Activated CD8-positive, alpha-beta T cell treated with anti-CD3 and anti-CD28 coated beads for 36 hours (primary cell): ENCODE results near the gene TES. TPM values are rescaled to one million over a fixed set of nuclear protein-coding genes. Genes with fewer than 3 reads are reported as not detected.
A peak's percentile ranks its signal among the peaks of the same experiment; 100 is the strongest.

ENCODE experiments used
- ATAC-seq: fragments of 200-7000 bp; cut with Tn5 transposase; one replicate; pipeline ENCODE4 v1.10.0; 2021; ENCODE audit warnings: mild to moderate bottlenecking, moderate library complexity
- CTCF ChIA-PET: fragments of 350-600 bp; sonication (Branson Sonifier 250); formaldehyde crosslinking; loops from one replicate; lab custom pipeline; 2021; ENCODE audit warnings: antibody characterized with exemption; lab: Charles Lee
- POLR2A ChIA-PET: fragments of 350-600 bp; sonication (Branson Sonifier 250); formaldehyde crosslinking; loops from one replicate; lab custom pipeline; 2021; ENCODE audit warnings: antibody characterized with exemption; lab: Charles Lee
- DNase-seq: peaks from one replicate; pipeline ENCODE4 v3.0.0-alpha.2; 2020
- H3K27ac Mint-ChIP-seq: one replicate; pipeline ENCODE4 v1.8.0; 2021; ENCODE audit warnings: mild to moderate bottlenecking, mixed read lengths
- H3K27me3 Mint-ChIP-seq: one replicate; pipeline ENCODE4 v1.8.0; 2021; ENCODE audit warnings: mixed read lengths
- H3K36me3 Mint-ChIP-seq: one replicate; pipeline ENCODE4 v1.8.0; 2021; ENCODE audit warnings: low read depth, mixed read lengths
- H3K4me1 Mint-ChIP-seq: one replicate; pipeline ENCODE4 v1.8.0; 2021; ENCODE audit warnings: low read depth, mixed read lengths
- H3K4me3 Mint-ChIP-seq: one replicate; pipeline ENCODE4 v1.8.0; 2021; ENCODE audit warnings: mild to moderate bottlenecking, moderate library complexity, mixed read lengths
- H3K9me3 Mint-ChIP-seq: one replicate; pipeline ENCODE4 v1.8.0; 2021; ENCODE audit warnings: mixed read lengths
- CTCF ChIP-seq: fragments of 200-600 bp; IDR thresholded peaks from one replicate; pipeline ENCODE4 v1.8.0; 2022; ENCODE audit warnings: antibody characterized with exemption, mild to moderate bottlenecking
- intact Hi-C: fragments of 100-400 bp; cut with micrococcal nuclease; formaldehyde crosslinking; loops from one replicate; pipeline ENCODE4 v1.10.0; 2022
- total RNA-seq, 2 experiments: library from RNA; stranded (reverse); gene quantifications; one replicate each; pipeline ENCODE4 v1.2.3, GENCODE V29; 2021

TES gene
- total RNA-seq = 10 to 100 TPM; 63.9 to 65.7 TPM

- TF ChIP-seq CTCF = no peak
- peak within 1 kb of the TSS; percentile 97 for H3K27ac Mint-ChIP-seq
- DNase-seq (peak; percentile 72), ATAC-seq (peak; percentile 76)
- H3K4me1 Mint-ChIP-seq = peaks cover 43% of the 10 kb centered on the region
- H3K27me3 Mint-ChIP-seq = no peaks in the 10 kb centered on the region
- no peaks in the 10 kb centered on the region for H3K9me3 Mint-ChIP-seq
- POLR2A ChIA-PET = interaction anchor here (0.6 to 2.1 kb wide), 8 partner anchors 9 to 800 kb away, joined by 3 to 13 read pairs (median 3); no protein-coding TSS in a partner anchor
- CTCF ChIA-PET = interaction anchor here (1.1 to 4.2 kb wide), 11 partner anchors 12 to 379 kb away, joined by 3 to 35 read pairs (median 4); no protein-coding TSS in a partner anchor
- H3K36me3 Mint-ChIP-seq = peaks cover 20% of the 10 kb centered on the region
- intact Hi-C loops = no loop called here
- peak within 1 kb of the TSS; percentile 97 for H3K4me3 Mint-ChIP-seq
Measured at GRCh38 chr7:116210345-116211005, at the start of gene TES. TES (plus strand) TSS chr7:116210539; CDS start chr7:116210708, 169 bp downstream.

GRCh38 chr7:116161728-116162127, 48.6 kb upstream of the TES start:
- H3K36me3 Mint-ChIP-seq = no peaks in the 10 kb centered on the region
- H3K4me1 Mint-ChIP-seq = peaks cover 1% of the 10 kb centered on the region
- H3K27me3 Mint-ChIP-seq = peaks cover 8% of the 10 kb centered on the region
- CTCF ChIA-PET = no interaction called here
- POLR2A ChIA-PET = no interaction called here
- TF ChIP-seq CTCF = no peak
- no peak for DNase-seq
- no peaks in the 10 kb centered on the region for H3K9me3 Mint-ChIP-seq
- H3K4me3 Mint-ChIP-seq = no peak overlapping the region
- H3K27ac Mint-ChIP-seq = no peak overlapping the region
- intact Hi-C loops = no loop called here
- no peak for ATAC-seq

GRCh38 chr7:116162254-116162653, 48.1 kb upstream of the TES start:
- POLR2A ChIA-PET = no interaction called here
- CTCF ChIA-PET = no interaction called here
- ATAC-seq = no peak
- intact Hi-C loops = no loop called here
- no peaks in the 10 kb centered on the region for H3K9me3 Mint-ChIP-seq
- H3K27ac Mint-ChIP-seq = no peak overlapping the region
- H3K4me1 Mint-ChIP-seq = peaks cover 6% of the 10 kb centered on the region
- no peaks in the 10 kb centered on the region for H3K36me3 Mint-ChIP-seq
- no peak for DNase-seq
- no peak for TF ChIP-seq CTCF
- no peak overlapping the region for H3K4me3 Mint-ChIP-seq
- peaks cover 8% of the 10 kb centered on the region for H3K27me3 Mint-ChIP-seq

GRCh38 chr7:116162992-116163391, 47.3 kb upstream of the TES start:
- no peak for DNase-seq
- no peak overlapping the region for H3K27ac Mint-ChIP-seq
- ChIA-PET POLR2A (no interaction called here), CTCF (interaction anchor here (0.8 to 1.4 kb wide), 2 partner anchors 18 to 78 kb away, joined by 3 read pairs; no protein-coding TSS in a partner anchor)
- peaks cover 8% of the 10 kb centered on the region for H3K4me1 Mint-ChIP-seq
- no peak for TF ChIP-seq CTCF
- intact Hi-C loops = no loop called here
- ATAC-seq = no peak
- no peaks in the 10 kb centered on the region for H3K9me3 Mint-ChIP-seq
- H3K27me3 Mint-ChIP-seq = peaks cover 5% of the 10 kb centered on the region
- H3K36me3 Mint-ChIP-seq = no peaks in the 10 kb centered on the region
- no peak overlapping the region for H3K4me3 Mint-ChIP-seq

- DNase-seq (no peak), ATAC-seq (no peak)
- H3K9me3 Mint-ChIP-seq = no peaks in the 10 kb centered on the region
- H3K27me3 Mint-ChIP-seq = peaks cover 3% of the 10 kb centered on the region
- H3K4me1 Mint-ChIP-seq = peaks cover 8% of the 10 kb centered on the region
- ChIA-PET CTCF (interaction anchor here (1.2 kb wide), 1 partner anchor 15 kb away, joined by 3 read pairs; no protein-coding TSS in a partner anchor), POLR2A (no interaction called here)
- TF ChIP-seq CTCF = no peak
- intact Hi-C loops = no loop called here
- H3K27ac Mint-ChIP-seq = no peak overlapping the region
- no peak overlapping the region for H3K4me3 Mint-ChIP-seq
- no peaks in the 10 kb centered on the region for H3K36me3 Mint-ChIP-seq
Measured at GRCh38 chr7:116164552-116165306, 45.6 kb upstream of the TES start.
